HCT116 (cell line): ENCODE results near the gene SGK1. TPM values are rescaled to one million over a fixed set of nuclear protein-coding genes. Genes with fewer than 3 reads are reported as not detected.
A peak's percentile ranks its signal among the peaks of the same experiment; 100 is the strongest.

Source experiments
- ATAC-seq: fragments of 200-7000 bp; cut with Tn5 transposase; 2 replicates; pipeline ENCODE4 v1.9.1; 2020; ENCODE audit warnings: mild to moderate bottlenecking, moderate library complexity
- BruUV-seq: library from RNA; stranded (reverse); fragments of 400-500 nt; replicated peaks from 2 replicates; lab custom pipeline; 2021; lab: Mats Ljungman, UMichigan
- CTCF ChIA-PET: fragments of 300-600 bp; sonication (Branson Sonifier 250); formaldehyde crosslinking; loops from one replicate; lab custom pipeline; 2021; ENCODE audit warnings: antibody characterized with exemption; lab: Charles Lee
- POLR2A ChIA-PET: fragments of 300-600, 350-600 bp; sonication (Branson Sonifier 250); formaldehyde crosslinking; loops from one replicate; lab custom pipeline; 2021; ENCODE audit warnings: antibody characterized with exemption; lab: Charles Lee
- RAD21 ChIA-PET, 2 experiments: fragments of 300-600 bp; sonication (Branson Sonifier 250); formaldehyde crosslinking; loops; one replicate each; lab custom pipeline; 2023; ENCODE audit warnings: low total read pairs in 2 of 2; ENCODE audit not compliant: uncharacterized antibody in 2 of 2, unreplicated experiment in 2 of 2, low non-redundant PET in 1 of 2; lab: Charles Lee
- DNase-seq: peaks from one replicate; pipeline ENCODE4 v3.0.0-alpha.2; 2010; ENCODE audit warnings: low read depth, low spot score
- H2AFZ ChIP-seq: fragments of 200-600 bp; shearing (Covaris generic), sonication (generic); 2 replicates; pipeline ENCODE4 v1.6.1; 2017; ENCODE audit warnings: low read depth, mixed run types, mixed read lengths, antibody characterized with exemption, low read length; ENCODE audit not compliant: poor library complexity, severe bottlenecking
- H3K27ac ChIP-seq: 2 replicates; pipeline ENCODE4 v1.5.1; 2012; ENCODE audit warnings: low read depth, low read length
- H3K27me3 ChIP-seq: fragments of 200-600 bp; sonication (generic); 2 replicates; pipeline ENCODE4 v1.6.1; 2016; ENCODE audit warnings: mixed run types, low read length, mixed read lengths; ENCODE audit not compliant: insufficient read depth
- H3K36me3 ChIP-seq, 2 experiments: fragments of 200-500 bp in 1 of 2; fragments of 200-600 bp in 1 of 2; sonication (Bioruptor generic) in 1 of 2; sonication (generic) in 1 of 2; 2 replicates each; pipeline versions ENCODE4 v1.5.1 to v1.6.1; 2014 to 2016; ENCODE audit warnings: low read length in 2 of 2, inconsistent platforms in 1 of 2, mixed read lengths in 1 of 2, mixed run types in 1 of 2; ENCODE audit not compliant: insufficient read depth in 2 of 2, control insufficient read depth in 1 of 2
- H3K4me1 ChIP-seq, 2 experiments: fragments of 200-600 bp in 1 of 2; sonication (generic) in 1 of 2; 2 replicates each; pipeline versions ENCODE4 v1.5.1 to v1.6.1; 2012 to 2017; ENCODE audit warnings: low read length in 2 of 2, inconsistent platforms in 1 of 2, mild to moderate bottlenecking in 1 of 2, mixed read lengths in 1 of 2, mixed run types in 1 of 2, moderate library complexity in 1 of 2; ENCODE audit not compliant: insufficient read depth in 2 of 2, control insufficient read depth in 1 of 2
- H3K4me2 ChIP-seq: fragments of 200-600 bp; sonication (generic); 2 replicates; pipeline ENCODE4 v1.6.1; 2017; ENCODE audit warnings: mixed run types, low read length, mixed read lengths
- H3K4me3 ChIP-seq, 2 experiments: fragments of 200-600 bp in 1 of 2; sonication (generic) in 1 of 2; replicated peaks in 1 of 2; 2 replicates each; pipeline ENCODE4 v1.5.1; 2011 to 2016; ENCODE audit warnings: low read length in 2 of 2, control low read depth in 1 of 2, low read depth in 1 of 2, mild to moderate bottlenecking in 1 of 2, mixed read lengths in 1 of 2, mixed run types in 1 of 2
- H3K79me2 ChIP-seq: fragments of 200-600 bp; sonication (generic); 2 replicates; pipeline ENCODE4 v1.6.1; 2017; ENCODE audit warnings: mild to moderate bottlenecking, mixed run types, low read length, moderate library complexity, mixed read lengths; ENCODE audit not compliant: insufficient read depth
- H3K9ac ChIP-seq: fragments of 200-600 bp; sonication (generic); 2 replicates; pipeline ENCODE4 v1.6.1; 2016; ENCODE audit warnings: low read length, mixed read lengths
- H3K9me2 ChIP-seq: fragments of 200-600 bp; sonication (generic), shearing (Covaris generic); 2 replicates; pipeline ENCODE4 v1.6.1; 2017; ENCODE audit warnings: mixed run types, mild to moderate bottlenecking, moderate library complexity; ENCODE audit not compliant: insufficient read depth
- H3K9me3 ChIP-seq, 2 experiments: fragments of 200-500 bp in 1 of 2; fragments of 200-600 bp in 1 of 2; sonication (Bioruptor generic) in 1 of 2; sonication (generic) in 1 of 2; 2 replicates each; pipeline ENCODE4 v1.6.1; 2014 to 2017; ENCODE audit warnings: low read length in 2 of 2, mixed read lengths in 2 of 2, inconsistent platforms in 1 of 2, low read depth in 1 of 2, mild to moderate bottlenecking in 1 of 2, mixed run types in 1 of 2, moderate library complexity in 1 of 2; ENCODE audit not compliant: control insufficient read depth in 1 of 2, insufficient read depth in 1 of 2
- H4K20me1 ChIP-seq: fragments of 200-600 bp; sonication (generic), shearing (Covaris generic); 2 replicates; pipeline ENCODE4 v1.6.1; 2017; ENCODE audit warnings: mixed run types, mild to moderate bottlenecking, moderate library complexity; ENCODE audit not compliant: insufficient read depth
- CBX3 ChIP-seq: IDR thresholded peaks from 2 replicates; pipeline ENCODE4 v1.6.1; 2012; ENCODE audit warnings: low read depth
- CEBPB ChIP-seq: IDR thresholded peaks from 2 replicates; pipeline ENCODE4 v1.6.1; 2012; ENCODE audit warnings: low read depth
- ELF1 ChIP-seq: IDR thresholded peaks from 2 replicates; pipeline ENCODE4 v1.6.1; 2012; ENCODE audit warnings: low read depth, borderline replicate concordance
- FOSL1 ChIP-seq: IDR thresholded peaks from 2 replicates; pipeline ENCODE4 v1.6.1; 2012; ENCODE audit warnings: low read depth
- JUND ChIP-seq: IDR thresholded peaks from 2 replicates; pipeline ENCODE4 v1.6.1; 2012
- RAD21 ChIP-seq: IDR thresholded peaks from 2 replicates; pipeline ENCODE4 v1.6.1; 2012; ENCODE audit warnings: low read depth, mild to moderate bottlenecking
- REST ChIP-seq: IDR thresholded peaks from 2 replicates; pipeline ENCODE4 v1.6.1; 2012; ENCODE audit warnings: low read depth
- SIN3A ChIP-seq: IDR thresholded peaks from 2 replicates; pipeline ENCODE4 v1.6.1; 2012; ENCODE audit warnings: low read depth
- SP1 ChIP-seq: IDR thresholded peaks from 2 replicates; pipeline ENCODE4 v1.6.1; 2012; ENCODE audit warnings: low read depth
- SRF ChIP-seq: IDR thresholded peaks from 2 replicates; pipeline ENCODE4 v1.6.1; 2012; ENCODE audit warnings: low read depth
- TCF7L2 ChIP-seq: IDR thresholded peaks from 2 replicates; pipeline ENCODE4 v1.7.0; 2011; ENCODE audit warnings: borderline replicate concordance, inconsistent platforms; ENCODE audit not compliant: insufficient read depth, insufficient read length; ENCODE audit errors: extremely low read depth
- intact Hi-C: fragments of 100-400 bp; cut with micrococcal nuclease; formaldehyde crosslinking; loops from 2 replicates; pipeline ENCODE4 v1.10.0; 2022
- total RNA-seq: library from RNA; stranded (reverse); gene quantifications from one replicate; pipeline ENCODE4 v1.2.1, GENCODE V29; 2021; ENCODE audit not compliant: unreplicated experiment
- TF ChIP-seq, protein P1 (sequence below): IDR thresholded peaks from 2 replicates; pipeline ENCODE4 v1.6.1; 2012

SGK1 gene
- total RNA-seq, 1 experiment from 2014 or later, result 4.5 TPM

DNA sequence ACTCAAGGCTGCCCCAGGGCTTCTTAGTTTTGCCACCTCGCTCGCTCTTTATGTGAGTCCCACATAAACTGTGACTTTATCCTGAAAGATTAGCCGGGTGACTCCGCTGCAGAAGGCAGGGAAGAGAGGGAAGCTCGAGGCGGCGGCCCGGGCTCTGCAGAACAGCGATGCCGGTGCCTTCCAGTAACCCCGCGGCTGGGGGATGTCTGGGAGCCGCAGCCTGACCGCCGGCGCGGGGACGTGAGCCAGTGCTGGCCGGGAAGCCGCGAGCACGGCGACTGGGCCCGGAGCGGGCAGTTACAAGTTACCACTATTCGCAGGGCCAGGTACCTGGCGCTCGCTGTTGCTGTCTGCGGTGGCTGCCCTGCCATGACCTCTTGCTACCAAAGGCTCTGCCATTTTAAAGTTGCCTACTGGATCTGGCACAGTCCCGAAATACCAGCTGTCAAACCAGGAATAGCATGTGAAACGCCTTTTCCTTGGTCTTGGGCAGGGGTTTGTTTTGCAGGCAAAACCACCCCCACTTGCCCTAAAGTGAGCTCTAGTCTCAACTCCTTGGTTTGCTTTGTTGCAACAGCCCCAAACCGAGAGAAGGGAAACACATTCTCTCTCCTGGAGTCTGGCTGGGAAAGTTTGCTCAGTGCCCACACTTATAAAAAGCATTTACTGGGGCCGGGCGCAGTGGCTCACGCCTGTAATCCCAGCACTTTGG is 141.5 kb downstream of the SGK1 start:
- H3K36me3 ChIP-seq, result peaks cover 0 to 4% of the 10 kb centered on the region in 2 experiments; a peak in 1 of 4 replicates
- ChIA-PET CTCF (no interaction called here), POLR2A (no interaction called here), RAD21 (no interaction called here)
- no peaks in the 10 kb centered on the region for H3K9me2 ChIP-seq
- no peak for ATAC-seq
- no peaks in the 10 kb centered on the region for H3K27me3 ChIP-seq
- no peak overlapping the region for H2AFZ ChIP-seq
- no peak for DNase-seq
- TF ChIP-seq TCF7L2 (no peak), ELF1 (no peak)
- no peak overlapping the region; the same call in 1 of the 2 replicates for H3K27ac ChIP-seq
- no peaks in the 10 kb centered on the region for H3K79me2 ChIP-seq
- H3K9ac ChIP-seq, result no peak overlapping the region
- no peaks in the 10 kb centered on the region for H4K20me1 ChIP-seq
- H3K4me1 ChIP-seq, result peaks cover 8 to 21% of the 10 kb centered on the region in 2 experiments
- H3K4me2 ChIP-seq, result peak overlapping the region; percentile 79; the same call in 1 of the 2 replicates
- no TSS peak for BruUV-seq
- intact Hi-C loops, result loop anchor here (10.0 kb wide), 1 partner anchor 358 kb away; no protein-coding TSS in a partner anchor
- H3K9me3 ChIP-seq, result no peaks in the 10 kb centered on the region
- H3K4me3 ChIP-seq, result no peak overlapping the region

- ChIA-PET RAD21 (no interaction called here), POLR2A (no interaction called here), CTCF (no interaction called here)
- Histone ChIP-seq H2AFZ (no peak overlapping the region), H4K20me1 (no peaks in the 10 kb centered on the region), H3K4me1 (peaks cover 8 to 21% of the 10 kb centered on the region in 2 experiments), H3K4me2 (peak overlapping the region; percentile 79), H3K9me2 (no peaks in the 10 kb centered on the region), H3K4me3 (peak overlapping the region; percentile 62 to 69), H3K27me3 (no peaks in the 10 kb centered on the region), H3K79me2 (no peaks in the 10 kb centered on the region), H3K9ac (peak overlapping the region; percentile 72), H3K36me3 (peaks cover 0 to 4% of the 10 kb centered on the region in 2 experiments; a peak in 1 of 4 replicates), H3K27ac (peak overlapping the region; percentile 63), H3K9me3 (no peaks in the 10 kb centered on the region)
- no TSS peak for BruUV-seq
- intact Hi-C loops, result loop anchor here (10.0 kb wide), 1 partner anchor 359 kb away; no protein-coding TSS in a partner anchor
- DNase-seq (peak; percentile 29), ATAC-seq (peak; percentile 36)
- TF ChIP-seq SRF (peak; percentile 85), RAD21 (no peak), SP1 (peak; percentile 27; the same call in 1 of the 2 replicates), REST (no peak), CEBPB (no peak), SIN3A (no peak), CBX3 (0 out of 2 replicates have a peak, but pooled peaks have one; percentile 35), TCF7L2 (peak; percentile 72), FOSL1 (0 out of 2 replicates have a peak, but pooled peaks have one; percentile 21), ELF1 (no peak), JUND (peak; percentile 29)
- TF ChIP-seq, protein P1, sequence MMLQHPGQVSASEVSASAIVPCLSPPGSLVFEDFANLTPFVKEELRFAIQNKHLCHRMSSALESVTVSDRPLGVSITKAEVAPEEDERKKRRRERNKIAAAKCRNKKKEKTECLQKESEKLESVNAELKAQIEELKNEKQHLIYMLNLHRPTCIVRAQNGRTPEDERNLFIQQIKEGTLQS, result no peak
Measured at GRCh38 chr6:134175532-134176263, 142.2 kb downstream of the SGK1 start.
